Endodermal cell (in vitro differentiated cells): ENCODE measurements around the gene HEPHL1. TPM values are rescaled to one million over a fixed set of nuclear protein-coding genes. Genes with fewer than 3 reads are reported as not detected.

Experiments used
- DNase-seq: peaks from one replicate; pipeline ENCODE4 v3.0.0-alpha.2; 2017
- H3K27ac ChIP-seq: 2 replicates; pipeline ENCODE4 v1.5.1; 2013; ENCODE audit warnings: mild to moderate bottlenecking, low read depth, low read length, moderate library complexity
- H3K27me3 ChIP-seq: 2 replicates; pipeline ENCODE4 v1.6.1; 2013; ENCODE audit warnings: mild to moderate bottlenecking, low read length, moderate library complexity; ENCODE audit not compliant: insufficient read depth, control insufficient read depth, poor library complexity, severe bottlenecking
- H3K36me3 ChIP-seq: 2 replicates; pipeline ENCODE4 v1.7.0; 2013; ENCODE audit warnings: mild to moderate bottlenecking, low read length, moderate library complexity; ENCODE audit not compliant: control insufficient read depth, insufficient read depth
- H3K4me1 ChIP-seq: one replicate; pipeline ENCODE4 v1.7.0; 2013; ENCODE audit warnings: low read length; ENCODE audit not compliant: control insufficient read depth, insufficient read depth
- H3K4me3 ChIP-seq: 2 replicates; pipeline ENCODE4 v1.5.1; 2013; ENCODE audit warnings: mild to moderate bottlenecking, low read length, moderate library complexity
- H3K9ac ChIP-seq: 2 replicates; pipeline ENCODE4 v1.6.1; 2013; ENCODE audit warnings: mild to moderate bottlenecking, low read length, moderate library complexity; ENCODE audit not compliant: poor library complexity, severe bottlenecking; ENCODE audit errors: extremely low read depth
- H3K9me3 ChIP-seq: 2 replicates; pipeline ENCODE4 v1.6.1; 2013; ENCODE audit warnings: mild to moderate bottlenecking, low read length, moderate library complexity; ENCODE audit not compliant: control insufficient read depth
- H3K27ac Mint-ChIP-seq: 2 replicates; pipeline ENCODE4 v1.8.0; 2020; ENCODE audit warnings: mixed read lengths
- H3K27me3 Mint-ChIP-seq: 2 replicates; pipeline ENCODE4 v1.8.0; 2021; ENCODE audit warnings: mild to moderate bottlenecking, mixed read lengths; ENCODE audit not compliant: insufficient read depth
- H3K36me3 Mint-ChIP-seq: 2 replicates; pipeline ENCODE4 v1.8.0; 2020; ENCODE audit warnings: low read depth, mixed read lengths
- H3K4me1 Mint-ChIP-seq: 2 replicates; pipeline ENCODE4 v1.8.0; 2020; ENCODE audit warnings: mixed read lengths
- H3K4me3 Mint-ChIP-seq: 2 replicates; pipeline ENCODE4 v1.8.0; 2020; ENCODE audit warnings: mild to moderate bottlenecking, moderate library complexity, mixed read lengths
- H3K9me3 Mint-ChIP-seq: 2 replicates; pipeline ENCODE4 v1.8.0; 2020; ENCODE audit warnings: mild to moderate bottlenecking, mixed read lengths
- CTCF ChIP-seq: fragments of 200-600 bp; sonication (generic); conservative IDR thresholded peaks from 2 replicates; pipeline ENCODE4 v1.5.0; 2021; ENCODE audit warnings: antibody characterized with exemption, mild to moderate bottlenecking
- WGBS, 2 experiments: methylation state at CpG; one replicate each; pipeline versions ENCODE4 v1.1.5 to v1.1.7; 2013; ENCODE audit warnings: missing lambda C conversion rate in 2 of 2, mixed read lengths in 1 of 2; ENCODE audit not compliant: insufficient coverage in 1 of 2, insufficient read length in 1 of 2; 5-methylcytosine and 5-hydroxymethylcytosine counted together
- total RNA-seq, 2 donors: library from RNA; stranded (reverse); fragmentation: NEBNext Ultra II Directional in 1 of 2; extraction: Animal tissue kit (Norgen Biotek cat#: 25700) in 1 of 2; gene quantifications; 2 replicates in 1 of 2; 3 replicates in 1 of 2; pipeline ENCODE4 v1.2.1, GENCODE V29; 2021

Gene HEPHL1
- total RNA-seq, 2 donors from 2014 or later = not detected

- 94% methylated on average over 1 of the region's 1 CpG; no CpG with 5 or more reads in 1 of the 2 experiments for WGBS, 2 experiments
- Histone ChIP-seq H3K9me3 (no peaks in the 10 kb centered on the region), H3K27ac (no peak overlapping the region), H3K27me3 (no peaks in the 10 kb centered on the region), H3K4me1 (no peaks in the 10 kb centered on the region), H3K36me3 (no peaks in the 10 kb centered on the region), H3K4me3 (no peak overlapping the region), H3K9ac (no peak overlapping the region)
- no peaks in the 10 kb centered on the region for H3K4me1 Mint-ChIP-seq
- no peaks in the 10 kb centered on the region for H3K36me3 Mint-ChIP-seq
- H3K9me3 Mint-ChIP-seq = no peaks in the 10 kb centered on the region
- no peaks in the 10 kb centered on the region for H3K27me3 Mint-ChIP-seq
- no peak for TF ChIP-seq CTCF
- DNase-seq = no peak
- no peak overlapping the region for H3K4me3 Mint-ChIP-seq
- no peak overlapping the region for H3K27ac Mint-ChIP-seq
Measured at GRCh38 chr11:94058630-94059029, 37.5 kb downstream of the HEPHL1 start.

GRCh38 chr11:94059065-94059464 lies 37.9 kb downstream of the HEPHL1 start:
- H3K4me3 ChIP-seq = no peak overlapping the region
- no peaks in the 10 kb centered on the region for H3K36me3 Mint-ChIP-seq

GRCh38 chr11:94060401-94060800 lies 39.2 kb downstream of the HEPHL1 start:
- H3K4me1 ChIP-seq = no peaks in the 10 kb centered on the region
- Mint-ChIP-seq H3K36me3 (no peaks in the 10 kb centered on the region), H3K9me3 (no peaks in the 10 kb centered on the region), H3K4me3 (no peak overlapping the region), H3K27ac (no peak overlapping the region), H3K4me1 (no peaks in the 10 kb centered on the region), H3K27me3 (no peaks in the 10 kb centered on the region)
- no peak overlapping the region for H3K27ac ChIP-seq
- no peaks in the 10 kb centered on the region for H3K27me3 ChIP-seq
- no peaks in the 10 kb centered on the region for H3K9me3 ChIP-seq
- no peaks in the 10 kb centered on the region for H3K36me3 ChIP-seq
- no peak overlapping the region for H3K9ac ChIP-seq
- no peak for TF ChIP-seq CTCF
- H3K4me3 ChIP-seq = no peak overlapping the region
- DNase-seq = no peak

More at GRCh38 chr11:94059065-94059464, 37.9 kb downstream of the HEPHL1 start:
- no peaks in the 10 kb centered on the region for H3K36me3 ChIP-seq
- no peaks in the 10 kb centered on the region for H3K4me1 ChIP-seq
- no peak for DNase-seq
- H3K9me3 ChIP-seq = no peaks in the 10 kb centered on the region
- H3K4me1 Mint-ChIP-seq = no peaks in the 10 kb centered on the region
- no peak overlapping the region for H3K27ac Mint-ChIP-seq
- H3K27me3 Mint-ChIP-seq = no peaks in the 10 kb centered on the region
- no peak overlapping the region for H3K27ac ChIP-seq
- no peak for TF ChIP-seq CTCF
- H3K9ac ChIP-seq = no peak overlapping the region
- no peaks in the 10 kb centered on the region for H3K9me3 Mint-ChIP-seq
- no peak overlapping the region for H3K4me3 Mint-ChIP-seq
- no peaks in the 10 kb centered on the region for H3K27me3 ChIP-seq
